ENCODE measurements around the gene DSG1.

GRCh38 chr18:31401156-31402025 is 83.4 kb downstream of the DSG1 start:
- TF ChIP-seq CTCF (IDR thresholded peaks at IDR 0.05; ENCODE audit: insufficient read depth, low read length, poor library complexity, severe bottlenecking) = no peak
- no peak for TF ChIP-seq EZH2phosphoT487 (conservative IDR thresholded peaks at IDR 0.05; ENCODE audit: low read length)

Measured in SU-DHL-6 (cell line).